ENCODE measurements around the gene CCDC73.
"Not testable (repeated sequence)": the region's sequence is repeated elsewhere in the genome, so short reads cannot be mapped to it uniquely, and the experiment has no call there.

The CCDC73 gene

GRCh38 chr11:32722255-32722654, 72.2 kb downstream of the CCDC73 start:
- TF ChIP-seq CTCF (IDR thresholded peaks at IDR 0.05; ENCODE audit: low read depth, low read length, missing control alignments) = no peak
- no peaks in the 10 kb centered on the region for H3K27me3 ChIP-seq (replicated peaks)
- DNase-seq = no peak
- H3K36me3 ChIP-seq (replicated peaks) = no peaks in the 10 kb centered on the region
- no peak overlapping the region for H3K4me3 ChIP-seq (ENCODE audit: low read depth, low read length)
- in situ Hi-C loops (cut with HindIII; ENCODE audit: low pct_ligation_motif_present, low sequenced_read_pairs) = no loop called here
- H3K27ac ChIP-seq = no peak overlapping the region

GRCh38 chr11:32713496-32713895, 81.0 kb downstream of the CCDC73 start:
- Histone ChIP-seq H3K4me3 (ENCODE audit: low read depth, low read length) (no peak overlapping the region), H3K27me3 (replicated peaks) (peaks cover 3% of the 10 kb centered on the region), H3K36me3 (replicated peaks) (no peaks in the 10 kb centered on the region), H3K27ac (no peak overlapping the region)
- DNase-seq = no peak
- in situ Hi-C loops (cut with HindIII; ENCODE audit: low pct_ligation_motif_present, low sequenced_read_pairs) = no loop called here
- peak; percentile 53 for TF ChIP-seq CTCF (IDR thresholded peaks at IDR 0.05; ENCODE audit: low read depth, low read length, missing control alignments)

GRCh38 chr11:32708978-32709377, 85.5 kb downstream of the CCDC73 start:
- H3K4me3 ChIP-seq (ENCODE audit: low read depth, low read length); in situ Hi-C loops (cut with HindIII; ENCODE audit: low pct_ligation_motif_present, low sequenced_read_pairs); H3K27me3 ChIP-seq (replicated peaks); H3K36me3 ChIP-seq (replicated peaks); DNase-seq; H3K27ac ChIP-seq: not testable (repeated sequence)

GRCh38 chr11:32706985-32707741, 87.3 kb downstream of the CCDC73 start:
- no peak overlapping the region for H3K27ac ChIP-seq
- no peak overlapping the region for H3K4me3 ChIP-seq (ENCODE audit: low read depth, low read length)
- no peaks in the 10 kb centered on the region for H3K36me3 ChIP-seq (replicated peaks)
- in situ Hi-C loops (cut with HindIII; ENCODE audit: low pct_ligation_motif_present, low sequenced_read_pairs) = no loop called here
- H3K27me3 ChIP-seq (replicated peaks) = no peaks in the 10 kb centered on the region
- DNase-seq = no peak
- no peak for TF ChIP-seq CTCF (IDR thresholded peaks at IDR 0.05; ENCODE audit: low read depth, low read length, missing control alignments)

- in situ Hi-C loops (cut with HindIII; ENCODE audit: low pct_ligation_motif_present, low sequenced_read_pairs) = no loop called here
- no peak for TF ChIP-seq CTCF (IDR thresholded peaks at IDR 0.05; ENCODE audit: low read depth, low read length, missing control alignments)
- no peaks in the 10 kb centered on the region for H3K36me3 ChIP-seq (replicated peaks)
- no peak overlapping the region for H3K4me3 ChIP-seq (ENCODE audit: low read depth, low read length)
- H3K27ac ChIP-seq = no peak overlapping the region
- no peak for DNase-seq
- no peaks in the 10 kb centered on the region for H3K27me3 ChIP-seq (replicated peaks)
Observed at GRCh38 chr11:32705309-32706033, 89.0 kb downstream of the CCDC73 start.

- H3K27me3 ChIP-seq (replicated peaks) = no peaks in the 10 kb centered on the region
- no peak overlapping the region for H3K27ac ChIP-seq
- H3K4me3 ChIP-seq (ENCODE audit: low read depth, low read length) = no peak overlapping the region
- DNase-seq = no peak
- in situ Hi-C loops (cut with HindIII; ENCODE audit: low pct_ligation_motif_present, low sequenced_read_pairs) = no loop called here
- TF ChIP-seq CTCF (IDR thresholded peaks at IDR 0.05; ENCODE audit: low read depth, low read length, missing control alignments) = no peak
- H3K36me3 ChIP-seq (replicated peaks) = no peaks in the 10 kb centered on the region
Observed at GRCh38 chr11:32704775-32705174, 89.7 kb downstream of the CCDC73 start.
